Psoas muscle (tissue), 8 donors: Measurements from ENCODE around the gene DPH1. TPM values are rescaled to one million over a fixed set of nuclear protein-coding genes. Genes with fewer than 3 reads are reported as not detected.

Experiments
- ATAC-seq, 4 donors: fragments of 200-7000 bp; cut with Tn5 transposase; one replicate each; pipeline ENCODE4 v1.9.1; 2020; ENCODE audit warnings: moderate library complexity in 3 of 4, mild to moderate bottlenecking in 2 of 4
- DNase-seq, 2 donors: peaks; one replicate each; pipeline ENCODE4 v3.0.0-alpha.2; 2020
- H3K27ac ChIP-seq: fragments of 200-600 bp; one replicate; pipeline ENCODE4 v1.8.0; 2022
- H3K27me3 ChIP-seq, 3 donors: fragments of 200-600 bp in 1 of 3; one replicate each; pipeline versions ENCODE4 v1.6.1 to v1.8.0; 2013 to 2022; ENCODE audit warnings: low read length in 2 of 3, mild to moderate bottlenecking in 2 of 3, moderate library complexity in 1 of 3; ENCODE audit not compliant: insufficient read depth in 3 of 3
- H3K36me3 ChIP-seq, 2 donors: fragments of 200-600 bp in 1 of 2; one replicate each; pipeline versions ENCODE4 v1.6.1 to v1.8.0; 2013 to 2022; ENCODE audit warnings: low read depth in 1 of 2, mild to moderate bottlenecking in 1 of 2, moderate library complexity in 1 of 2; ENCODE audit not compliant: insufficient read depth in 1 of 2
- H3K4me1 ChIP-seq: fragments of 200-600 bp; one replicate; pipeline ENCODE4 v1.8.0; 2022
- H3K4me3 ChIP-seq: fragments of 200-600 bp; one replicate; pipeline ENCODE4 v1.8.0; 2022; ENCODE audit warnings: mild to moderate bottlenecking
- H3K9me3 ChIP-seq: fragments of 200-600 bp; one replicate; pipeline ENCODE4 v1.8.0; 2022
- CTCF ChIP-seq: fragments of 200-600 bp; IDR thresholded peaks from one replicate; pipeline ENCODE4 v1.8.0; 2022; ENCODE audit warnings: antibody characterized with exemption
- WGBS, 3 donors: extraction: QIAGEN DNeasy Blood & Tissue Kit; methylation state at CpG; one replicate each; pipeline versions ENCODE4 v1.1.6 to v1.1.7; 2013; 5-methylcytosine and 5-hydroxymethylcytosine counted together
- intact Hi-C, 2 donors: fragments of 100-400 bp; cut with DNase I; formaldehyde crosslinking; loops; one replicate each; pipeline versions ENCODE4 v1.11.0 to v1.14.2; 2022
- polyA plus RNA-seq, 3 donors: library from polyadenylated mRNA; stranded (reverse); fragments of 200-250 nt; gene quantifications; one replicate each; pipeline ENCODE4 v1.2.3, GENCODE V29; 2013
- total RNA-seq, 4 donors: library from RNA; stranded (reverse); fragmentation: NEBNext Ultra II Directional in 2 of 4; extraction: Animal tissue kit (Norgen Biotek cat#: 25700) in 2 of 4; gene quantifications; one replicate each; pipeline versions ENCODE4 v1.2.1 to v1.2.4, GENCODE V29; 2021 to 2023
- donor health status: healthy with polysubstance abuse.
- donor health status: DM: no; HTN: no; CAD: no; lungs with moderate emphysema.
- donor health status: Bipolar disorder and iron deficiency.
- donor health status: healthy.
- donor health status: DM: yes; HTN: yes; CAD: no.
- donor health status: DM: no; HTN: no; CAD: no.
- donor health status: DM: no; HTN: no; CAD: no.
- donor health status: DM: yes; HTN: yes; CAD: no.

The DPH1 gene
- total and polyA plus RNA-seq, 7 donors, result 13.5 to 73.4 (median 40.6) TPM

GRCh38 chr17:2058586-2059546 is 28.9 kb downstream of the DPH1 start:
- Histone ChIP-seq H3K4me3 (peak overlapping the region; percentile 74), H3K27ac (peak overlapping the region; percentile 62), H3K36me3 (peaks cover 0 to 33% of the 10 kb centered on the region in 2 donors), H3K9me3 (no peaks in the 10 kb centered on the region), H3K4me1 (peaks cover under 1% of the 10 kb centered on the region), H3K27me3 (peaks cover 0 to 2% (median 2%) of the 10 kb centered on the region in 3 donors)
- ATAC-seq (peak in 2 of 4 donors; percentile 8 to 10), DNase-seq (peak; percentile 78 to 86)
- peak; percentile 49 for TF ChIP-seq CTCF
- 44 to 52% (median 47%) methylated on average over 68 to 78 of the region's 78 CpGs for WGBS, 3 donors
- intact Hi-C loops, result no loop called here

- no peak for TF ChIP-seq CTCF
- no peak for ATAC-seq
- Histone ChIP-seq H3K9me3 (no peaks in the 10 kb centered on the region), H3K27me3 (peaks cover 0 to 2% (median 0%) of the 10 kb centered on the region in 3 donors), H3K36me3 (peaks cover 0 to 41% of the 10 kb centered on the region in 2 donors), H3K27ac (peak overlapping the region; percentile 62), H3K4me3 (peak overlapping the region; percentile 74), H3K4me1 (no peaks in the 10 kb centered on the region)
- DNase-seq, result no peak
- intact Hi-C loops, result no loop called here
- WGBS, 3 donors, result 69 to 74% (median 69%) methylated on average over 21 of the region's 21 CpGs
Measured at GRCh38 chr17:2059547-2060384, 29.8 kb downstream of the DPH1 start.

GRCh38 chr17:2060385-2060658 is 30.4 kb downstream of the DPH1 start:
- Histone ChIP-seq H3K36me3 (peaks cover 0 to 47% of the 10 kb centered on the region in 2 donors), H3K4me3 (peak overlapping the region; percentile 74), H3K27ac (peak overlapping the region; percentile 62), H3K27me3 (peaks cover 0 to 2% (median 0%) of the 10 kb centered on the region in 3 donors), H3K9me3 (no peaks in the 10 kb centered on the region), H3K4me1 (no peaks in the 10 kb centered on the region)
- no peak for DNase-seq
- WGBS, 3 donors, result 57 to 79% (median 72%) methylated on average over 6 of the region's 6 CpGs
- TF ChIP-seq CTCF, result no peak
- no peak for ATAC-seq
- intact Hi-C loops, result no loop called here

GRCh38 chr17:2060681-2061440 is 30.9 kb downstream of the DPH1 start:
- peak overlapping the region; percentile 18 for H3K4me3 ChIP-seq
- intact Hi-C loops, result no loop called here
- no peaks in the 10 kb centered on the region for H3K4me1 ChIP-seq
- peaks cover 0 to 48% of the 10 kb centered on the region in 2 donors for H3K36me3 ChIP-seq
- no peak for TF ChIP-seq CTCF
- 63 to 72% (median 70%) methylated on average over 20 to 21 of the region's 21 CpGs for WGBS, 3 donors
- H3K9me3 ChIP-seq, result no peaks in the 10 kb centered on the region
- peak in 1 of 4 donors; percentile 14 for ATAC-seq
- H3K27me3 ChIP-seq, result no peaks in the 10 kb centered on the region
- DNase-seq, result peak; percentile 43 to 72
- peak overlapping the region; percentile 62 for H3K27ac ChIP-seq
